Germinal center (tissue), 1 donor: ENCODE results near the gene ZBTB7C.

Source experiments
- DNase-seq: peaks from one replicate; pipeline ENCODE4 v3.0.0; 2012; ENCODE audit warnings: mixed read lengths, low spot score

ZBTB7C gene

DNA sequence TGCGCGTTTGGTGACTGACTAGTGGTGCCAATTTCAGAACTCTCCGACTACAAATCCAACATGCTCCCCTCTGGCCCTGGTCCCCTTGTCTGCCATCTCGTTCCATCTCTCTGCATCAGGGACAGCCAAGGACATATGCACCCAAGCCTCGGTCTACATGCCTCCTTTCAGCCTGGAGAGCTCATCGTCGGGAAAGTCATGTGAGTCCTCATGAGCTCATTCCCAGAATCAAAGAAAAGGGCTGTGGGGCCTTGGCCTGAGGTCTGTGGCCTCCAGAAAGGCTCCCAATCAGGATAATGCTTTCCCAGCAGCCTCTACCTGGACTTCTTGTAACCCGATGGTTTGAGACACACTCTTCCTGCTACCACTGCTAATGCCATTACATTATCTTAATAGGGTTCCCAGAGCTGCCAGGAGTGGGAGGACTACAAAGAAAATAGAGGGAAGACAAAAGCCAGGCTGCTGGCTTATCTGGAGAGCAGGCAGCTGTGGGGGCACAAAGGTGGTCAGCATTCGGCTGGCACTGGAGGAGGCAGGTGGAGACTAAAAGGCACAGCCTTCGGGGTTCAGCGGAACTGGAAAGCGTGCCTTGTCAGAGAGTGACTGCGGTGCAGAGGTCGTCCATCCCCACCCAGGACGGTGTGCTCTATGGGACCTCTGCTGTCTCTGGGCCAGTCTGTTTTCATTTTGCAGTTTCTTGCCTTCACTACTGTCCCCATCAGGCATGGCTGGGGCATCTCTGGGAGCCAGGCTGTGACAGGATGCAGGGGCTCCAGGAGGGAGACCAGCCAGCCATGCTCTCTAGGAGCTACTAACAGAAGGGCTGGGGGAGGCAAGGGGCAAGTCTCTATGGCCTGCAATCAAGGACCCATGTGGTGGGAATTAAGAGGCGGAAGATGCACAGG, 374.3 kb downstream of the ZBTB7C start:
- DNase-seq = no peak

GRCh38 chr18:48033790-48034650, 375.2 kb downstream of the ZBTB7C start:
- no peak for DNase-seq

DNA sequence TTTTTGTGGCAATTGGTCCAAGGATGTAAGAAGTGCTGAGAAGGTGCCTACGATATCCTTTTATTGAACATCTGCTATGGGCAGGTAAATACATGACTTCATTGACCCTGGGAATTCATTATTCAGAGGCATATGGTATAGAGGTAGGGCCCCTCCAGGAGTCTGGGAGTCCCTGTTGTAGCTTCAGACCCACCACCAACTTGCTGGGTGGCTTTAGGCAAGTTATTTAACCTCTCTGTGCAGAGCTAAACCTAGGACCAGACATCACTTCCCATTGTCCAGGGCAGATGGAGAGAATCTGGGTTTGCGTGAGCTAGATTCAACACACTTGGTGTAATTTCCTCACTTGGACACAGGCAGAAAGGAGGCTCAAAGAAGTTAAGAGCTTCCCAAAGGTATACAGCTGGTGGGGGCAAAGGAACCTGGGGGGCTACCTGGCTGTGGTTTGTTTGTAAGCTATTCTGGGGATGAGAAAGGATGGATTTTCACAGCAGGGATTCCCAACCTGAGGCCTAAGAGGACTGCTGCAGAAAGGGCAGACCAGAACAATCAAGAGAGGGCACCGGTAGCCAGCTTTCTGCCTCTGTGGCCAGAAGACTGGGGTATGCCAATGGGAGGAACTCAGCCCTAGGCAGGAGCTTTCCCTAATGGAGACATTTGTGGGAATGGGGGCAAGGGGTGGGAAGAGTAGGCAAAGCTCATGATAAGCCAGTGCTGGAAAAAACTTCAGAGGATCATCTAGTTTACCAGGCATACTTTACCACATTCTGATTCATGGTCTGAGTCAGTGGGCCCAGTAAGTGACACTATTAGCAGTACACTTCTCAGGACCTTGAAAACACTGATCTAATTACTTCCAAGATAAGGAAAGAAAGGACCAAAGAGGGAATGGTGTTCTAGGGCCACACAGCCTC, 376.1 kb downstream of the ZBTB7C start:
- no peak for DNase-seq

DNA sequence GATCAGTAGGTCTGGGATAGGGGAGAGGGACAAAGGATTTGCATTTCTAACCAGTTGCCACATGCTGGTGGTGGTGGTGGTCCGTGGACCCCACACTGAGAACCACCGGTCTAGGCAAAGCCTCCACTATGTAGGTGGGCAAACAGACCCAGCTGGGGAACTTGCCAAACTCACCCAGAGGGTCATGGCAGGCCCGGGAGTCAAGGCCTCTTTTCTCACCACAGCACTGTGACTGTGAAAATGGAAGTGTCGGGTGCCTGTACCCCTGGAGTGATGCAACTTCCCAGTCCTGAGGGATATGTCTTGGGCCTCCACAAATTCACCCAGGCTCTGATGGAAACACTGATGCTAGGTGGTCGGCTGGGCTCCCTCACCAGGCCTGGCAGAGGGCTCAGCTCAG, 377.5 kb downstream of the ZBTB7C start:
- DNase-seq = no peak

- no peak for DNase-seq
Observed at GRCh38 chr18:48030616-48031480, 378.3 kb downstream of the ZBTB7C start.

GRCh38 chr18:48029296-48029986, 379.7 kb downstream of the ZBTB7C start:
- DNase-seq = no peak

GRCh38 chr18:48028696-48029095, 380.5 kb downstream of the ZBTB7C start:
- DNase-seq = no peak

- no peak for DNase-seq
Observed at GRCh38 chr18:48028081-48028480, 381.1 kb downstream of the ZBTB7C start.

GRCh38 chr18:48027401-48027963, 381.7 kb downstream of the ZBTB7C start:
- DNase-seq = no peak

GRCh38 chr18:48026216-48026615, 383.0 kb downstream of the ZBTB7C start:
- no peak for DNase-seq

- no peak for DNase-seq
Observed at GRCh38 chr18:48024881-48025660, 384.1 kb downstream of the ZBTB7C start.

- DNase-seq = no peak
Observed at GRCh38 chr18:48024009-48024512, 385.1 kb downstream of the ZBTB7C start.

- no peak for DNase-seq
Observed at GRCh38 chr18:48023334-48024008, 385.7 kb downstream of the ZBTB7C start.

- DNase-seq = peak; percentile 62
Observed at GRCh38 chr18:48022531-48023329, 386.5 kb downstream of the ZBTB7C start.

GRCh38 chr18:48022021-48022420, 387.2 kb downstream of the ZBTB7C start:
- DNase-seq = no peak

DNA sequence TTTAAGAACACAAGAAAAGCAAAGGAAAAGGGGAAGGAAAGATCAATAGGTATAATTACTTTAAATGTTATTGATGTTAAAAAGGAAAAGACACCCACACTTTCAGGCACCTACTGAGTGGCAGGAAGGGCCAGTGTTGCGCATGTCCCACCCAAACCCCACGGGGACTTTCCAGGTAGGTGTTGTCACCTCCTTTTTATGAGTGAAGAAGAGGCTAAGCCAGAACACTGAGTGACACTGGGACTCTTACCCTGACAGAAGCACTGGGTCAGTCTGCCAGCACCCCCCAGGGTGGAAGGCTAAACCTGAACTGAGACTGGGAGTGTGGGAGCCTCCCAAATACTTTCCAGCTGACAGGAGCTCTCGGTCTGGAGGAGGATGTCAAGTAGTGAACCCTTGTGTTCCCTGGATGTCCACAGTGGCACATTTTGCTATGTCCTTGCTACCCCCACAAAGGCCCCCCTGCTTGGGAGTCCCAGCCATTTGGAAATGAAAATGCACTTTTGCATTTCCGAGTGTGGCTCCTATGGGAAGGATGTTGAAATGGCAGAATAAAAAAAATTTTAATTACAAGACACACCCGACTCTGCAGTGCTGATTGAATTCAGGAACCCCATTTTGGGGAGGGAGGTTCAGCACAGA, 387.8 kb downstream of the ZBTB7C start:
- no peak for DNase-seq
